ENCODE data around the gene MACROD2.

Gene MACROD2

GRCh38 chr20:15675061-15675514, 1679.8 kb downstream of the MACROD2 start:
- DNase-seq (ENCODE audit: low read depth in 4 of 4, low spot score in 1 of 4): no peak

GRCh38 chr20:15675813-15676484, 1680.6 kb downstream of the MACROD2 start:
- DNase-seq (ENCODE audit: low read depth in 4 of 4, low spot score in 1 of 4): no peak

- no peak for DNase-seq (ENCODE audit: low read depth in 4 of 4, low spot score in 1 of 4)
These were observed 1681.5 kb downstream of the MACROD2 start for GRCh38 chr20:15676815-15677214.

- DNase-seq (ENCODE audit: low read depth in 4 of 4, low spot score in 1 of 4): no peak
These were observed 1687.4 kb downstream of the MACROD2 start for GRCh38 chr20:15682690-15683089.

- DNase-seq (ENCODE audit: low read depth in 4 of 4, low spot score in 1 of 4): no peak
These were observed 1697.3 kb downstream of the MACROD2 start for GRCh38 chr20:15692570-15692969.

- no peak for DNase-seq (ENCODE audit: low read depth in 4 of 4, low spot score in 1 of 4)
These were observed 1704.3 kb downstream of the MACROD2 start for GRCh38 chr20:15699431-15700146.

GRCh38 chr20:15700147-15700765, 1704.9 kb downstream of the MACROD2 start:
- no peak for DNase-seq (ENCODE audit: low read depth in 4 of 4, low spot score in 1 of 4)

GRCh38 chr20:15702161-15702560, 1706.8 kb downstream of the MACROD2 start:
- no peak for DNase-seq (ENCODE audit: low read depth in 4 of 4, low spot score in 1 of 4)

- DNase-seq (ENCODE audit: low read depth in 4 of 4, low spot score in 1 of 4): no peak
These were observed 1708.0 kb downstream of the MACROD2 start for GRCh38 chr20:15703171-15703911.

- no peak for DNase-seq (ENCODE audit: low read depth in 4 of 4, low spot score in 1 of 4)
These were observed 1710.7 kb downstream of the MACROD2 start for GRCh38 chr20:15705975-15706374.

GRCh38 chr20:15706719-15707118, 1711.4 kb downstream of the MACROD2 start:
- no peak for DNase-seq (ENCODE audit: low read depth in 4 of 4, low spot score in 1 of 4)

- DNase-seq (ENCODE audit: low read depth in 4 of 4, low spot score in 1 of 4): peak in 2 of 4 experiments; percentile 10 to 26
These were observed 1713.8 kb downstream of the MACROD2 start for GRCh38 chr20:15708984-15709598.

- no peak for DNase-seq (ENCODE audit: low read depth in 4 of 4, low spot score in 1 of 4)
These were observed 1715.3 kb downstream of the MACROD2 start for GRCh38 chr20:15710636-15711035.

- DNase-seq (ENCODE audit: low read depth in 4 of 4, low spot score in 1 of 4): no peak
These were observed 1715.9 kb downstream of the MACROD2 start for GRCh38 chr20:15711177-15711576.

GRCh38 chr20:15716256-15716655, 1720.9 kb downstream of the MACROD2 start:
- DNase-seq (ENCODE audit: low read depth in 4 of 4, low spot score in 1 of 4): no peak

- no peak for DNase-seq (ENCODE audit: low read depth in 4 of 4, low spot score in 1 of 4)
These were observed 1731.1 kb downstream of the MACROD2 start for GRCh38 chr20:15726416-15726815.

GRCh38 chr20:15734052-15734451, 1738.7 kb downstream of the MACROD2 start:
- DNase-seq (ENCODE audit: low read depth in 4 of 4, low spot score in 1 of 4): no peak

- DNase-seq (ENCODE audit: low read depth in 4 of 4, low spot score in 1 of 4): no peak
These were observed 1743.7 kb downstream of the MACROD2 start for GRCh38 chr20:15739035-15739434.

GRCh38 chr20:15740046-15740775, 1744.9 kb downstream of the MACROD2 start:
- no peak for DNase-seq (ENCODE audit: low read depth in 4 of 4, low spot score in 1 of 4)

GRCh38 chr20:15742087-15742486, 1746.8 kb downstream of the MACROD2 start:
- no peak for DNase-seq (ENCODE audit: low read depth in 4 of 4, low spot score in 1 of 4)
